Liver (tissue), 9 donors: ENCODE measurements around the gene DEXI. TPM values are rescaled to one million over a fixed set of nuclear protein-coding genes. Genes with fewer than 3 reads are reported as not detected.

Source experiments
- DNase-seq: peaks from one replicate; pipeline ENCODE4 v3.0.0-alpha.2; 2017; ENCODE audit warnings: low spot score
- H3K27ac ChIP-seq, 2 donors: one replicate each; pipeline ENCODE4 v1.7.0; 2013; ENCODE audit warnings: inconsistent platforms in 2 of 2, low read length in 2 of 2, control low read depth in 1 of 2, low read depth in 1 of 2, mild to moderate bottlenecking in 1 of 2
- H3K27me3 ChIP-seq, 4 donors: one replicate each; pipeline versions ENCODE4 v1.6.1 to v1.7.0; 2013; ENCODE audit warnings: low read length in 3 of 4, inconsistent platforms in 1 of 4, mild to moderate bottlenecking in 1 of 4, moderate library complexity in 1 of 4; ENCODE audit not compliant: control insufficient read depth in 4 of 4, insufficient read depth in 4 of 4
- H3K36me3 ChIP-seq, 4 donors: one replicate each; pipeline versions ENCODE4 v1.6.1 to v1.7.0; 2013; ENCODE audit warnings: low read length in 3 of 4, mild to moderate bottlenecking in 3 of 4, low read depth in 1 of 4, moderate library complexity in 1 of 4; ENCODE audit not compliant: control insufficient read depth in 4 of 4, insufficient read depth in 3 of 4
- H3K4me1 ChIP-seq, 4 donors: one replicate each; pipeline versions ENCODE4 v1.6.1 to v1.7.0; 2013; ENCODE audit warnings: low read length in 3 of 4, mild to moderate bottlenecking in 3 of 4, moderate library complexity in 1 of 4; ENCODE audit not compliant: control insufficient read depth in 4 of 4, insufficient read depth in 4 of 4
- H3K4me3 ChIP-seq, 3 donors: one replicate each; pipeline versions ENCODE4 v1.6.1 to v1.7.0; 2013; ENCODE audit warnings: low read length in 3 of 3, control low read depth in 1 of 3, low read depth in 1 of 3, mild to moderate bottlenecking in 1 of 3
- H3K9ac ChIP-seq, 2 donors: one replicate each; pipeline ENCODE4 v1.7.0; 2013; ENCODE audit warnings: low read length in 2 of 2, mild to moderate bottlenecking in 2 of 2, moderate library complexity in 2 of 2, control low read depth in 1 of 2, low read depth in 1 of 2
- H3K9me3 ChIP-seq, 4 donors: one replicate each; pipeline versions ENCODE4 v1.6.1 to v1.7.0; 2013; ENCODE audit warnings: low read length in 3 of 4; ENCODE audit not compliant: control insufficient read depth in 4 of 4
- ATF3 ChIP-seq: IDR thresholded peaks from 2 replicates; pipeline ENCODE4 v1.6.1; 2016; ENCODE audit warnings: antibody characterized with exemption
- CTCF ChIP-seq: fragments of 150-350 bp; IDR thresholded peaks from 2 replicates; pipeline ENCODE4 v1.5.1; 2017; ENCODE audit warnings: improper control_type of control experiment, low read depth, low read length; ENCODE audit not compliant: missing input control
- EGR1 ChIP-seq, 2 donors: IDR thresholded peaks; 2 replicates each; pipeline ENCODE4 v1.6.1; 2016 to 2018; ENCODE audit warnings: antibody characterized with exemption in 2 of 2, low read depth in 2 of 2
- FOXA1 ChIP-seq: IDR thresholded peaks from 2 replicates; pipeline ENCODE4 v1.6.1; 2016; ENCODE audit warnings: antibody characterized with exemption
- FOXA2 ChIP-seq: IDR thresholded peaks from 2 replicates; pipeline ENCODE4 v1.6.1; 2016; ENCODE audit warnings: antibody characterized with exemption
- GABPA ChIP-seq, 2 donors: IDR thresholded peaks in 1 of 2; conservative IDR thresholded peaks in 1 of 2; 2 replicates each; pipeline ENCODE4 v1.6.1; 2016; ENCODE audit warnings: antibody characterized with exemption in 2 of 2, mild to moderate bottlenecking in 1 of 2, moderate library complexity in 1 of 2
- HNF4A ChIP-seq, 2 donors: conservative IDR thresholded peaks; 2 replicates each; pipeline ENCODE4 v1.6.1; 2016; ENCODE audit warnings: antibody characterized with exemption in 2 of 2, mild to moderate bottlenecking in 2 of 2
- HNF4G ChIP-seq: IDR thresholded peaks from 2 replicates; pipeline ENCODE4 v1.6.1; 2016; ENCODE audit warnings: antibody characterized with exemption
- JUND ChIP-seq, 2 donors: IDR thresholded peaks; 2 replicates each; pipeline ENCODE4 v1.6.1; 2016; ENCODE audit warnings: antibody characterized with exemption in 2 of 2
- MAX ChIP-seq: IDR thresholded peaks from 2 replicates; pipeline ENCODE4 v1.6.1; 2016; ENCODE audit warnings: antibody characterized with exemption
- NR2F2 ChIP-seq: IDR thresholded peaks from 2 replicates; pipeline ENCODE4 v1.6.1; 2016; ENCODE audit warnings: antibody characterized with exemption
- RAD21 ChIP-seq, 2 donors: IDR thresholded peaks; 2 replicates each; pipeline ENCODE4 v1.6.1; 2016; ENCODE audit warnings: antibody characterized with exemption in 2 of 2, mild to moderate bottlenecking in 2 of 2
- REST ChIP-seq: IDR thresholded peaks from 2 replicates; pipeline ENCODE4 v1.6.1; 2016; ENCODE audit warnings: antibody characterized with exemption, mild to moderate bottlenecking
- RXRA ChIP-seq, 2 donors: IDR thresholded peaks; 2 replicates each; pipeline ENCODE4 v1.6.1; 2017 to 2018; ENCODE audit warnings: antibody characterized with exemption in 2 of 2, mild to moderate bottlenecking in 1 of 2
- SP1 ChIP-seq: IDR thresholded peaks from 2 replicates; pipeline ENCODE4 v1.6.1; 2018; ENCODE audit warnings: antibody characterized with exemption, mild to moderate bottlenecking
- TAF1 ChIP-seq: conservative IDR thresholded peaks from 2 replicates; pipeline ENCODE4 v1.6.1; 2016; ENCODE audit warnings: antibody characterized with exemption, mild to moderate bottlenecking
- YY1 ChIP-seq: IDR thresholded peaks from 2 replicates; pipeline ENCODE4 v1.6.1; 2016; ENCODE audit warnings: antibody characterized with exemption, mild to moderate bottlenecking
- ZBTB33 ChIP-seq: IDR thresholded peaks from 2 replicates; pipeline ENCODE4 v1.6.1; 2016; ENCODE audit warnings: antibody characterized with exemption
- WGBS: extraction: QIAGEN DNeasy Blood & Tissue Kit; methylation state at CpG from one replicate; pipeline ENCODE4 v1.1.7; 2013; 5-methylcytosine and 5-hydroxymethylcytosine counted together
- polyA plus RNA-seq, 2 donors: library from polyadenylated mRNA; stranded (reverse) in 1 of 2; unstranded in 1 of 2; fragments of 200-250 nt in 1 of 2; fragments of >200 nt in 1 of 2; fragmentation: Nextera tagmentation in 1 of 2; extraction: Ambion mirVana in 1 of 2; gene quantifications; one replicate each; pipeline versions ENCODE4 v1.2.1 to v1.2.3, GENCODE V29; 2013 to 2015
- total RNA-seq, 2 donors: library from RNA; depleted of rRNA; stranded (reverse); fragments of >200 nt; gene quantifications; one replicate each; pipeline ENCODE4 v1.2.3, GENCODE V29; 2014
- donor health status: healthy.
- donor health status: healthy.
- donor health status: healthy.
- donor health status: healthy.
- donor health status: healthy.

DEXI gene
- total and polyA plus RNA-seq, 4 donors, result 13.6 to 69.9 (median 41.8) TPM

GRCh38 chr16:10883004-10883403 is 59.3 kb downstream of the DEXI start:
- H3K9ac ChIP-seq, result no peak overlapping the region
- H3K36me3 ChIP-seq, result no peaks in the 10 kb centered on the region
- H3K9me3 ChIP-seq, result no peaks in the 10 kb centered on the region
- H3K27me3 ChIP-seq, result no peaks in the 10 kb centered on the region
- no peak for DNase-seq
- no peak for TF ChIP-seq TAF1
- TF ChIP-seq EGR1 (IDR thresholded peaks at IDR 0.05; ENCODE audit: low read depth in 2 of 2), result no peak
- TF ChIP-seq NR2F2, result peak; percentile 60
- no peak for TF ChIP-seq ATF3
- TF ChIP-seq HNF4G, result no peak
- no peak for TF ChIP-seq JUND (IDR thresholded peaks at IDR 0.05)
- TF ChIP-seq RXRA (IDR thresholded peaks at IDR 0.05), result peak; percentile 56 to 67
- TF ChIP-seq MAX, result no peak
- 85% methylated on average over 7 of the region's 7 CpGs for WGBS
- H3K4me3 ChIP-seq, result no peak overlapping the region
- peaks cover 0 to 18% (median 7%) of the 10 kb centered on the region in 4 donors for H3K4me1 ChIP-seq
- no peak overlapping the region for H3K27ac ChIP-seq

- 70% methylated on average over 7 of the region's 7 CpGs for WGBS
- Histone ChIP-seq H3K27me3 (no peaks in the 10 kb centered on the region), H3K4me3 (no peak overlapping the region), H3K9me3 (no peaks in the 10 kb centered on the region), H3K9ac (no peak overlapping the region), H3K36me3 (no peaks in the 10 kb centered on the region), H3K27ac (no peak overlapping the region), H3K4me1 (peaks cover 0 to 18% (median 7%) of the 10 kb centered on the region in 4 donors)
- TF ChIP-seq YY1 (no peak), HNF4G (no peak), CTCF (no peak), ATF3 (no peak), REST (no peak), RAD21 (IDR thresholded peaks at IDR 0.05) (no peak), TAF1 (no peak), JUND (IDR thresholded peaks at IDR 0.05) (no peak), FOXA2 (no peak), SP1 (no peak), HNF4A (conservative IDR thresholded peaks at IDR 0.05) (no peak), EGR1 (IDR thresholded peaks at IDR 0.05; ENCODE audit: low read depth in 2 of 2) (no peak), ZBTB33 (no peak), GABPA (IDR thresholded peaks at IDR 0.05 in 1 of 2, conservative IDR thresholded peaks at IDR 0.05 in 1 of 2) (no peak), FOXA1 (no peak), RXRA (IDR thresholded peaks at IDR 0.05) (no peak), MAX (no peak), NR2F2 (no peak)
- no peak for DNase-seq
Measured at GRCh38 chr16:10881479-10882030, 60.7 kb downstream of the DEXI start.
